ENCODE results near the gene ITGA1. TPM values are rescaled to one million over a fixed set of nuclear protein-coding genes. Genes with fewer than 3 reads are reported as not detected.
A peak's percentile ranks its signal among the peaks of the same experiment; 100 is the strongest.

Gene ITGA1
- total RNA-seq, 2 experiments from 2014 or later: not detected

- peak overlapping the region; percentile 77 for H3K4me3 ChIP-seq (ENCODE audit: low read depth, low read length, poor library complexity, severe bottlenecking)
- ChIA-PET POLR2A (interaction anchor here (0.7 kb wide), 1 partner anchor 319 kb away, joined by 3 read pairs; no protein-coding TSS in a partner anchor), CTCF (ENCODE audit: unreplicated experiment) (no interaction called here)
- peaks cover 53% of the 10 kb centered on the region for H3K79me2 ChIP-seq (ENCODE audit: insufficient read depth, low read depth, low read length)
- H3K36me3 ChIP-seq (ENCODE audit: insufficient read depth, low read length): peaks cover 41% of the 10 kb centered on the region
- H3K27ac ChIP-seq (ENCODE audit: low read depth, low read length, poor library complexity, severe bottlenecking): no peak overlapping the region
- TF ChIP-seq EZH2phosphoT487 (IDR thresholded peaks at IDR 0.05; ENCODE audit: borderline replicate concordance, low read depth, low read length) (no peak), CTCF (conservative IDR thresholded peaks at IDR 0.05; ENCODE audit: low read length) (no peak)
- H3K4me1 ChIP-seq (ENCODE audit: insufficient read depth, low read length, poor library complexity, severe bottlenecking): peaks cover 20% of the 10 kb centered on the region
- DNase-seq (ENCODE audit: low spot score): no peak
- no TSS peak for BruUV-seq (replicated peaks)
- H4K20me1 ChIP-seq (ENCODE audit: insufficient read depth, low read length): peaks cover 33% of the 10 kb centered on the region
- no peak overlapping the region for H2AFZ ChIP-seq (ENCODE audit: low read length)
- no peaks in the 10 kb centered on the region for H3K9me2 ChIP-seq (ENCODE audit: insufficient read depth, low read length)
- intact Hi-C loops (cut with micrococcal nuclease; ENCODE audit: unreplicated experiment): no loop called here
- H3K4me2 ChIP-seq (ENCODE audit: low read length): peak overlapping the region; percentile 91
- no peaks in the 10 kb centered on the region for H3K9me3 ChIP-seq (ENCODE audit: low read length)
These were observed 14.7 kb downstream of the ITGA1 start for GRCh38 chr5:52802272-52802973.

GRCh38 chr5:52802974-52803336, 15.2 kb downstream of the ITGA1 start:
- Histone ChIP-seq H3K36me3 (ENCODE audit: insufficient read depth, low read length) (peaks cover 41% of the 10 kb centered on the region), H3K79me2 (ENCODE audit: insufficient read depth, low read depth, low read length) (peaks cover 53% of the 10 kb centered on the region), H3K4me1 (ENCODE audit: insufficient read depth, low read length, poor library complexity, severe bottlenecking) (peaks cover 20% of the 10 kb centered on the region), H3K9me3 (ENCODE audit: low read length) (no peaks in the 10 kb centered on the region), H3K9me2 (ENCODE audit: insufficient read depth, low read length) (no peaks in the 10 kb centered on the region), H3K4me3 (ENCODE audit: low read depth, low read length, poor library complexity, severe bottlenecking) (peak overlapping the region; percentile 77), H3K4me2 (ENCODE audit: low read length) (peak overlapping the region; percentile 91), H4K20me1 (ENCODE audit: insufficient read depth, low read length) (peaks cover 33% of the 10 kb centered on the region), H3K27ac (ENCODE audit: low read depth, low read length, poor library complexity, severe bottlenecking) (no peak overlapping the region), H2AFZ (ENCODE audit: low read length) (no peak overlapping the region)
- TF ChIP-seq CTCF (conservative IDR thresholded peaks at IDR 0.05; ENCODE audit: low read length): no peak
- no peak for TF ChIP-seq EZH2phosphoT487 (IDR thresholded peaks at IDR 0.05; ENCODE audit: borderline replicate concordance, low read depth, low read length)
- ChIA-PET POLR2A (interaction anchor here (0.8 kb wide), 1 partner anchor 10 kb away, joined by 3 read pairs; no protein-coding TSS in a partner anchor), CTCF (ENCODE audit: unreplicated experiment) (no interaction called here)
- BruUV-seq (replicated peaks): no TSS peak
- intact Hi-C loops (cut with micrococcal nuclease; ENCODE audit: unreplicated experiment): no loop called here
- no peak for DNase-seq (ENCODE audit: low spot score)

GRCh38 chr5:52804387-52804791, 16.7 kb downstream of the ITGA1 start:
- ChIA-PET POLR2A (no interaction called here), CTCF (ENCODE audit: unreplicated experiment) (interaction anchor here (0.6 kb wide), 1 partner anchor 8 kb away, joined by 3 read pairs; no protein-coding TSS in a partner anchor)
- H3K79me2 ChIP-seq (ENCODE audit: insufficient read depth, low read depth, low read length): peaks cover 51% of the 10 kb centered on the region
- peak overlapping the region; percentile 26; the same call in 1 of the 2 replicates for H3K4me2 ChIP-seq (ENCODE audit: low read length)
- BruUV-seq (replicated peaks): no TSS peak
- no peak overlapping the region for H3K4me3 ChIP-seq (ENCODE audit: low read depth, low read length, poor library complexity, severe bottlenecking)
- intact Hi-C loops (cut with micrococcal nuclease; ENCODE audit: unreplicated experiment): no loop called here
- peaks cover 33% of the 10 kb centered on the region for H4K20me1 ChIP-seq (ENCODE audit: insufficient read depth, low read length)
- no peaks in the 10 kb centered on the region for H3K9me2 ChIP-seq (ENCODE audit: insufficient read depth, low read length)
- H3K9me3 ChIP-seq (ENCODE audit: low read length): no peaks in the 10 kb centered on the region
- no peak for TF ChIP-seq CTCF (conservative IDR thresholded peaks at IDR 0.05; ENCODE audit: low read length)
- TF ChIP-seq EZH2phosphoT487 (IDR thresholded peaks at IDR 0.05; ENCODE audit: borderline replicate concordance, low read depth, low read length): no peak
- no peak for DNase-seq (ENCODE audit: low spot score)
- H3K36me3 ChIP-seq (ENCODE audit: insufficient read depth, low read length): peaks cover 41% of the 10 kb centered on the region
- H3K27ac ChIP-seq (ENCODE audit: low read depth, low read length, poor library complexity, severe bottlenecking): no peak overlapping the region
- H2AFZ ChIP-seq (ENCODE audit: low read length): no peak overlapping the region
- peaks cover 12% of the 10 kb centered on the region for H3K4me1 ChIP-seq (ENCODE audit: insufficient read depth, low read length, poor library complexity, severe bottlenecking)

Data from OCI-LY7 (cell line).